HepG2 (cell line): ENCODE data around the gene SYT8. TPM values are rescaled to one million over a fixed set of nuclear protein-coding genes. Genes with fewer than 3 reads are reported as not detected.

Source experiments
- ATAC-seq: fragments of 200-7000 bp; cut with Tn5 transposase; 3 replicates; pipeline ENCODE4 v1.9.1; 2020; ENCODE audit warnings: mild to moderate bottlenecking, moderate library complexity
- BruUV-seq: library from RNA; stranded (reverse); fragments of 400-500 nt; replicated peaks from 2 replicates; lab custom pipeline; 2021; lab: Mats Ljungman, UMichigan
- CTCF ChIA-PET: fragments of 300-600 bp; formaldehyde crosslinking; extraction: SDS; loops from one replicate; lab custom pipeline; 2021; ENCODE audit warnings: low total read pairs, inconsistent platforms, low intra/inter-chr PET ratio; lab: Yijun Ruan, JAX
- POLR2A ChIA-PET: fragments of 350-600 bp; sonication (Branson Sonifier 250); formaldehyde crosslinking; loops from one replicate; lab custom pipeline; 2020; ENCODE audit warnings: antibody characterized with exemption, inconsistent platforms; lab: Yijun Ruan, JAX
- DNase-seq: peaks from one replicate; pipeline ENCODE4 v3.0.0-alpha.2; 2015; ENCODE audit warnings: low spot score
- FAIRE-seq: peaks from 3 replicates; lab custom pipeline; 2011; peaks lifted over from hg19 to GRCh38; lab: Jason Lieb, UNC
- H2AFZ ChIP-seq: one replicate; pipeline ENCODE4 v1.6.1; 2011; ENCODE audit warnings: low read length, inconsistent platforms
- H3K27ac ChIP-seq: fragments of 300-600 bp; 3 replicates; pipeline ENCODE4 v1.8.0; 2011; ENCODE audit warnings: mixed run types, mild to moderate bottlenecking, mixed read lengths, low read length, inconsistent platforms; ENCODE audit not compliant: insufficient read depth; ENCODE audit errors: extremely low read length
- H3K27me3 ChIP-seq, 2 experiments: fragments of 200-600 bp in 1 of 2; 2 replicates in 1 of 2; 3 replicates in 1 of 2; pipeline versions ENCODE4 v1.6.0 to v1.8.0; 2011; ENCODE audit warnings: low read length in 2 of 2, mild to moderate bottlenecking in 2 of 2, moderate library complexity in 2 of 2, inconsistent platforms in 1 of 2; ENCODE audit not compliant: insufficient read depth in 2 of 2, control insufficient read depth in 1 of 2
- H3K36me3 ChIP-seq, 2 experiments: fragments of 200-600 bp in 1 of 2; replicated peaks in 1 of 2; 2 replicates in 1 of 2; 3 replicates in 1 of 2; pipeline versions ENCODE4 v1.5.1 to v1.8.0; 2011; ENCODE audit warnings: low read length in 2 of 2, inconsistent platforms in 1 of 2; ENCODE audit not compliant: insufficient read depth in 2 of 2, control insufficient read depth in 1 of 2
- H3K4me1 ChIP-seq: 2 replicates; pipeline ENCODE4 v1.5.1; 2012; ENCODE audit warnings: low read length, inconsistent platforms; ENCODE audit not compliant: insufficient read depth
- H3K4me2 ChIP-seq: 2 replicates; pipeline ENCODE4 v1.6.0; 2011; ENCODE audit warnings: low read depth, low read length, inconsistent platforms
- H3K4me3 ChIP-seq, 3 experiments: fragments of 200-600 bp in 1 of 3; sonication (generic), shearing (Covaris generic) in 1 of 3; replicated peaks in 1 of 3; 2 replicates each; pipeline ENCODE4 v1.5.1; 2011 to 2016; ENCODE audit warnings: low read length in 3 of 3, inconsistent platforms in 2 of 3, low read depth in 2 of 3, mild to moderate bottlenecking in 2 of 3, control low read depth in 1 of 3, mixed read lengths in 1 of 3; ENCODE audit not compliant: insufficient read depth in 1 of 3
- H3K79me2 ChIP-seq: one replicate; pipeline ENCODE4 v1.6.1; 2011; ENCODE audit warnings: low read length, inconsistent platforms; ENCODE audit not compliant: insufficient read depth
- H3K9ac ChIP-seq: 2 replicates; pipeline ENCODE4 v1.6.0; 2011; ENCODE audit warnings: mild to moderate bottlenecking, low read depth, low read length, inconsistent platforms; ENCODE audit not compliant: insufficient read depth
- H3K9me3 ChIP-seq: 2 replicates; pipeline ENCODE4 v1.5.1; 2012; ENCODE audit warnings: mild to moderate bottlenecking, low read length
- H4K20me1 ChIP-seq: 2 replicates; pipeline ENCODE4 v1.6.0; 2011; ENCODE audit warnings: inconsistent platforms, mild to moderate bottlenecking, low read length, moderate library complexity; ENCODE audit not compliant: insufficient read depth
- BHLHE40 ChIP-seq: IDR thresholded peaks from 2 replicates; pipeline ENCODE4 v1.6.1; 2011; ENCODE audit warnings: low read length, improper control_type of control experiment
- FOSL2 ChIP-seq: sonication (generic); formaldehyde crosslinking; IDR thresholded peaks from 2 replicates; pipeline ENCODE4 v1.4.0; 2020; ENCODE audit warnings: missing genetic modification reagents
- MAX ChIP-seq: IDR thresholded peaks from 2 replicates; pipeline ENCODE4 v1.6.1; 2012; ENCODE audit warnings: inconsistent platforms
- MNT ChIP-seq: fragments of 450-650 bp; IDR thresholded peaks from 2 replicates; pipeline ENCODE4 v1.6.1; 2016
- SNAPC4 ChIP-seq: sonication (generic); formaldehyde crosslinking; IDR thresholded peaks from 2 replicates; pipeline ENCODE4 v1.4.0; 2020; ENCODE audit warnings: mild to moderate bottlenecking, missing genetic modification reagents
- UBTF ChIP-seq: sonication (generic); formaldehyde crosslinking; IDR thresholded peaks from 2 replicates; pipeline ENCODE4 v1.4.0; 2020; ENCODE audit warnings: mild to moderate bottlenecking, missing genetic modification reagents
- ZFX ChIP-seq: sonication (generic); formaldehyde crosslinking; IDR thresholded peaks from 2 replicates; pipeline ENCODE4 v1.4.0; 2020; ENCODE audit warnings: mild to moderate bottlenecking, low read depth, missing genetic modification reagents, moderate library complexity
- ZNF589 ChIP-seq: sonication (generic); formaldehyde crosslinking; conservative IDR thresholded peaks from 2 replicates; pipeline ENCODE4 v1.8.0; 2022; ENCODE audit warnings: mild to moderate bottlenecking, moderate library complexity, missing genetic modification reagents
- ZNF777 ChIP-seq: sonication (generic); formaldehyde crosslinking; IDR thresholded peaks from 2 replicates; pipeline ENCODE4 v1.4.0; 2020; ENCODE audit warnings: missing genetic modification reagents
- WGBS: methylation state at CpG from one replicate; pipeline ENCODE4 v1.1.6; 2017; ENCODE audit warnings: low lambda C conversion rate; 5-methylcytosine and 5-hydroxymethylcytosine counted together
- in situ Hi-C: cut with HindIII; loops from 2 replicates; pipeline ENCODE4 v1.10.0; 2017; ENCODE audit warnings: low pct_unique_long_range_greater_than_20kb; ENCODE audit not compliant: extremely low pct_ligation_motif_present
- intact Hi-C: fragments of 100-400 bp; cut with micrococcal nuclease; formaldehyde crosslinking; loops from one replicate; pipeline ENCODE4 v1.10.0; 2022; ENCODE audit not compliant: unreplicated experiment
- polyA plus RNA-seq, 8 experiments: library from polyadenylated mRNA; depleted of rRNA in 3 of 8; stranded (reverse) in 7 of 8; unstranded in 1 of 8; fragments of >200 nt; fragmentation: Illumina TruSeq in 4 of 8; extraction: Trizol in 4 of 8; gene quantifications; 2 replicates each; pipeline versions ENCODE4 v1.2.1 to v1.2.3, GENCODE V29; 2011 to 2016; ENCODE audit warnings: low read depth in 4 of 8, missing spikeins in 1 of 8, mixed read lengths in 1 of 8; ENCODE audit not compliant: insufficient read depth in 1 of 8
- total RNA-seq, 5 experiments: library from RNA; depleted of rRNA; stranded (reverse); fragments of >200 nt; fragmentation: Illumina TruSeq; extraction: Trizol; gene quantifications; 2 replicates each; pipeline ENCODE4 v1.2.3, GENCODE V29; 2016; ENCODE audit warnings: low read depth in 1 of 5

Gene SYT8
- total and polyA plus RNA-seq, 2 of the 13 experiments (the other 11 are each of a cell fraction or from before 2014, with no cell fraction given): 0.60 to 2.3 TPM

- H3K4me1 ChIP-seq: peaks cover 32% of the 10 kb centered on the region
- H3K4me3 ChIP-seq: no peak overlapping the region
- H3K27ac ChIP-seq: no peak overlapping the region
- POLR2A ChIA-PET: interaction anchor here (1.1 to 1.8 kb wide), 2 partner anchors 183 to 274 kb away, joined by 4 read pairs; no protein-coding TSS in a partner anchor
- peak; percentile 13 for DNase-seq
- CTCF ChIA-PET: interaction anchor here (1.3 to 2.9 kb wide), 2 partner anchors 184 to 274 kb away, joined by 5 to 36 read pairs; no protein-coding TSS in a partner anchor
- no peaks in the 10 kb centered on the region for H3K36me3 ChIP-seq
- no peaks in the 10 kb centered on the region for H3K9me3 ChIP-seq
- H3K9ac ChIP-seq: no peak overlapping the region
- H3K4me2 ChIP-seq: no peak overlapping the region
- in situ Hi-C loops (no loop called here), intact Hi-C loops (loop anchor here (2.0 kb wide), 1 partner anchor 41 kb away; no protein-coding TSS in a partner anchor)
- no peaks in the 10 kb centered on the region for H3K79me2 ChIP-seq
- no TSS peak for BruUV-seq
- no peak for ATAC-seq
- WGBS: 42% methylated on average over 13 of the region's 33 CpGs
- H3K27me3 ChIP-seq: peaks cover 11 to 52% of the 10 kb centered on the region in 2 experiments; a peak in 4 of 5 replicates
- H2AFZ ChIP-seq: no peak overlapping the region
- FAIRE-seq: no peak
- no peaks in the 10 kb centered on the region for H4K20me1 ChIP-seq
- TF ChIP-seq BHLHE40 (0 out of 2 replicates have a peak, but pooled peaks have one; percentile 49), MAX (0 out of 2 replicates have a peak, but pooled peaks have one; percentile 58), UBTF (0 out of 2 replicates have a peak, but pooled peaks have one; percentile 3), SNAPC4 (no peak), MNT (peak; percentile 98), FOSL2 (CRISPR knock-in tag) (peak; percentile 45; the same call in 1 of the 2 replicates), ZNF777 (CRISPR knock-in tag) (no peak), ZFX (0 out of 2 replicates have a peak, but pooled peaks have one; percentile 8), ZNF589 (CRISPR knock-in tag) (0 out of 2 replicates have a peak, but pooled peaks have one; percentile 21)
Observed at GRCh38 chr11:1877211-1878136, 42.7 kb downstream of the SYT8 start.
